SU-DHL-6 (cell line): ENCODE data around the gene AMZ1.

Experiments
- H2AFZ ChIP-seq: fragments of 200-600 bp; sonication (generic); 2 replicates; pipeline ENCODE4 v1.6.1; 2014; ENCODE audit warnings: low read depth, mild to moderate bottlenecking, moderate library complexity, mixed read lengths, antibody characterized with exemption, low read length; ENCODE audit not compliant: severe bottlenecking
- H3F3A ChIP-seq: fragments of 200-600 bp; shearing (Covaris generic); 2 replicates; pipeline ENCODE4 v1.6.0; 2016; ENCODE audit warnings: antibody characterized with exemption, mild to moderate bottlenecking; ENCODE audit not compliant: insufficient read depth
- H3K27ac ChIP-seq: fragments of 200-600 bp; sonication (generic); 2 replicates; pipeline ENCODE4 v1.5.1; 2016; ENCODE audit warnings: low read depth, mild to moderate bottlenecking, low read length, moderate library complexity, mixed read lengths
- H3K27me3 ChIP-seq: fragments of 200-600 bp; sonication (generic), shearing (Covaris generic); 2 replicates; pipeline ENCODE4 v1.6.0; 2014; ENCODE audit warnings: mild to moderate bottlenecking, low read length
- H3K36me3 ChIP-seq: fragments of 200-600 bp; sonication (generic); 2 replicates; pipeline ENCODE4 v1.6.1; 2014; ENCODE audit warnings: mild to moderate bottlenecking, low read length, mixed read lengths
- H3K4me2 ChIP-seq: fragments of 300-600, 200-600 bp; shearing (Covaris generic), sonication (generic); 2 replicates; pipeline ENCODE4 v1.6.0; 2014; ENCODE audit warnings: low read length, low read depth, mild to moderate bottlenecking; ENCODE audit not compliant: poor library complexity, severe bottlenecking
- H3K4me3 ChIP-seq: fragments of 200-600 bp; sonication (generic); 2 replicates; pipeline ENCODE4 v1.5.1; 2014; ENCODE audit warnings: antibody characterized with exemption, low read length, mild to moderate bottlenecking, mixed read lengths; ENCODE audit not compliant: insufficient read depth, poor library complexity, severe bottlenecking
- H3K79me2 ChIP-seq: fragments of 200-600 bp; sonication (generic); 2 replicates; pipeline ENCODE4 v1.6.1; 2014; ENCODE audit warnings: mild to moderate bottlenecking, low read length, moderate library complexity; ENCODE audit not compliant: insufficient read depth
- H3K9ac ChIP-seq: fragments of 200-600 bp; sonication (generic); 2 replicates; pipeline ENCODE4 v1.7.0; 2014; ENCODE audit warnings: mild to moderate bottlenecking, low read length
- H3K9me2 ChIP-seq: fragments of 200-600 bp; sonication (generic); replicated peaks from 2 replicates; pipeline ENCODE4 v1.6.1; 2014; ENCODE audit warnings: low read length; ENCODE audit not compliant: insufficient read depth
- H3K9me3 ChIP-seq: fragments of 200-600 bp; sonication (generic); 2 replicates; pipeline ENCODE4 v1.6.1; 2014; ENCODE audit warnings: low read length, mixed read lengths; ENCODE audit not compliant: insufficient read depth
- H4K20me1 ChIP-seq: fragments of 200-600 bp; sonication (generic); 2 replicates; pipeline ENCODE4 v1.6.1; 2014; ENCODE audit warnings: low read depth, mild to moderate bottlenecking, antibody characterized with exemption, low read length, moderate library complexity, mixed read lengths
- EZH2phosphoT487 ChIP-seq: fragments of 200-600 bp; sonication (generic), shearing (Covaris generic); conservative IDR thresholded peaks from 2 replicates; pipeline ENCODE4 v1.6.1; 2018; ENCODE audit warnings: mild to moderate bottlenecking, antibody characterized with exemption, low read length, moderate library complexity, mixed read lengths
- TF ChIP-seq, protein P1 (sequence below): fragments of 200-600 bp; sonication (generic); IDR thresholded peaks from one replicate; pipeline ENCODE4 v1.5.1; 2017; ENCODE audit warnings: antibody characterized with exemption, mild to moderate bottlenecking, low read length, moderate library complexity; ENCODE audit not compliant: insufficient read depth, poor library complexity, severe bottlenecking

AMZ1 gene

DNA sequence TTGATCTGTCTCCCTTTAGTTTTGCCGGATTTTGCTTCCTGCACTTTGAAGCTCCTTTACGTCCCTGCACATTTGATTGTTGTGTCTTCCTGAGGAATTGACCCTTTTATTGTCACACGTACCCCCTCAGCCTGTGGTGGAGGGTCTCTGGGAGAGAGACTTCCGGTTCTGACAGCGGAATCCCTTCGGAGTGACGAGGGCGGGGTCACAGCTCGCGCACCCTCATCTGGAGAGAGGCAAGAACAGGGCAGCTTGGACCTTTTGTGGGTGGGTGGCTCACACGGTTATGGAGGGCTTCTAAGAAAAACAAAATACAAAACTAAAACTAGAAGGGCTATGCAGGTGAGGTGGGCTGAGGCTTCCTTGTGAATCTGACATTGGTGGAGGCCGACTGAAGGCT is 26.0 kb downstream of the AMZ1 start:
- Histone ChIP-seq H3K79me2 (no peaks in the 10 kb centered on the region), H3K4me2 (no peak overlapping the region), H3K9me2 (no peaks in the 10 kb centered on the region), H3F3A (peaks cover 27% of the 10 kb centered on the region), H3K36me3 (no peaks in the 10 kb centered on the region), H4K20me1 (no peaks in the 10 kb centered on the region), H2AFZ (no peak overlapping the region), H3K9me3 (no peaks in the 10 kb centered on the region), H3K27ac (no peak overlapping the region), H3K27me3 (no peaks in the 10 kb centered on the region), H3K4me3 (no peak overlapping the region), H3K9ac (no peak overlapping the region)
- TF ChIP-seq, protein P1, sequence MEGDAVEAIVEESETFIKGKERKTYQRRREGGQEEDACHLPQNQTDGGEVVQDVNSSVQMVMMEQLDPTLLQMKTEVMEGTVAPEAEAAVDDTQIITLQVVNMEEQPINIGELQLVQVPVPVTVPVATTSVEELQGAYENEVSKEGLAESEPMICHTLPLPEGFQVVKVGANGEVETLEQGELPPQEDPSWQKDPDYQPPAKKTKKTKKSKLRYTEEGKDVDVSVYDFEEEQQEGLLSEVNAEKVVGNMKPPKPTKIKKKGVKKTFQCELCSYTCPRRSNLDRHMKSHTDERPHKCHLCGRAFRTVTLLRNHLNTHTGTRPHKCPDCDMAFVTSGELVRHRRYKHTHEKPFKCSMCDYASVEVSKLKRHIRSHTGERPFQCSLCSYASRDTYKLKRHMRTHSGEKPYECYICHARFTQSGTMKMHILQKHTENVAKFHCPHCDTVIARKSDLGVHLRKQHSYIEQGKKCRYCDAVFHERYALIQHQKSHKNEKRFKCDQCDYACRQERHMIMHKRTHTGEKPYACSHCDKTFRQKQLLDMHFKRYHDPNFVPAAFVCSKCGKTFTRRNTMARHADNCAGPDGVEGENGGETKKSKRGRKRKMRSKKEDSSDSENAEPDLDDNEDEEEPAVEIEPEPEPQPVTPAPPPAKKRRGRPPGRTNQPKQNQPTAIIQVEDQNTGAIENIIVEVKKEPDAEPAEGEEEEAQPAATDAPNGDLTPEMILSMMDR: no peak
- TF ChIP-seq EZH2phosphoT487: no peak

DNA sequence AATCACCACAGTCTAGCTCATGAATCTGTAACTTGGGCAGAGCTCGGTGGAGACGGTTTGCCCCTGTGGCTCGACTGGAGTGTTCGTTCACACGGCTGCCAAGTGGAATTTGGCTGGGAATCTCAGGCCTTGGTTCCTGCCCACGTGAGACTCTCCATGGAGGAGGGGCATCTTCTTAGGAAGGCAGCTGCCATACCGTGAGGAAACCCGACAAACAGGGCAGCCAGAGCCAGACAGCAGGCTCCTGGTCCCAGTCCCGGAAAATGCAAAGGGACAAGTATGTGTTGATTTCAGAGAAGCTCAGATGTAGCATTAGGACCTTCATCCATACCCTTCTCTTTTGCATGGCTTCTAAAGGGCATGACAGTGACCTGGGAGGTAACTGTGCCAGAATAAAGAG is 26.6 kb downstream of the AMZ1 start:
- Histone ChIP-seq H3K4me2 (no peak overlapping the region), H3K27ac (no peak overlapping the region), H3K9me2 (no peaks in the 10 kb centered on the region), H3K79me2 (no peaks in the 10 kb centered on the region), H3K9me3 (no peaks in the 10 kb centered on the region), H2AFZ (no peak overlapping the region), H3K4me3 (no peak overlapping the region), H3K27me3 (no peaks in the 10 kb centered on the region), H3K36me3 (no peaks in the 10 kb centered on the region), H4K20me1 (no peaks in the 10 kb centered on the region), H3F3A (peaks cover 27% of the 10 kb centered on the region), H3K9ac (no peak overlapping the region)
- TF ChIP-seq, protein P1: no peak

DNA sequence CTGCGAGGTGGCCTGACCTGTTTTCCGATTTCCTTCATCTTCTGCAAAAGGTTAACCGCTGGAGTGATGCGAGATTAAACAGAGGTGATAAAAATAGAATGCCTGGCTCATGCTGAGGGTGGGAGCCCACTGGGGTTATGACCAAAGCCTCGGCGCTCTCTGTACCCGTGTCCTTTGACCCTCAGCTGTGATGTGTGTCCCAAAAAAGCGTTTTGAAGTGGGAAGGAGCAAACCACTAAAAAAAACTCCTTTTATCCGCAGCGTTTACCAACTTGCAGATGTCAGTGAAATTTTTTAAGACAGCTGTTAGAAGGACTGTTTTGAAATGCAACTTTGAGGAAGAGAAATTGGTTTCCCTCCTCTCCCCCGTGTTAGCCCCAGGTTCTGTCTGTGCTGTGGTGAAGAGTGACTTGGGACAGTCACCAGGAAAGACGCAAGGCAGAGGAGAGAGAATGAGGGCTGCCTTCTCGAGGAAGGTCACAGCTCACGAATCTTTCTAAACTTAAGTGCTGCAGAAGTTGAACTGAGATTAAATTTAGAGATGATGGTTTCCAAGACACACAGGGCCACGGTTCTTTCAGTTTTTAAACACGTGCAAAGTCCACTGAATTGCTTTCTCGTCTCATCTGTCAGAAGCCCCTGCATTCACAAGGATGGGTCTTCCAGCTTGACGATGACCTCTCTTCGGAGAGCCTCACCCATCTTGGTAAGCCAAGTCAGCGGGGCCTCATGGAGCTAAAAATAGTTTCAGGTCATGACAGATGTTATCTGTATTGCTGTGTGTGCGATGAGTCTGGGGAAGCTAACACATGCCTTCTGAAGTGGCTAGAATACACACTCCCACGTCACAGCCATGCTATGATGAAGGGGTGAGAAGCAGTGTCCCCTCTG is 27.6 kb downstream of the AMZ1 start:
- no peak for TF ChIP-seq EZH2phosphoT487
- TF ChIP-seq, protein P1: no peak
- Histone ChIP-seq H4K20me1 (no peaks in the 10 kb centered on the region), H3K9ac (no peak overlapping the region), H3K27ac (peak overlapping the region; percentile 55), H3K9me2 (no peaks in the 10 kb centered on the region), H3K4me2 (peak overlapping the region; percentile 33), H3K27me3 (no peaks in the 10 kb centered on the region), H3F3A (peaks cover 19% of the 10 kb centered on the region), H3K79me2 (no peaks in the 10 kb centered on the region), H2AFZ (no peak overlapping the region), H3K9me3 (no peaks in the 10 kb centered on the region), H3K36me3 (no peaks in the 10 kb centered on the region), H3K4me3 (no peak overlapping the region)
